Adrenal gland (tissue), 12 donors: ENCODE data around the gene TMEM45A. TPM values are rescaled to one million over a fixed set of nuclear protein-coding genes. Genes with fewer than 3 reads are reported as not detected.
"Not testable (repeated sequence)": the region's sequence is repeated elsewhere in the genome, so short reads cannot be mapped to it uniquely, and the experiment has no call there.

ENCODE experiments used
- DNase-seq, 7 donors: peaks; one replicate each; pipeline ENCODE4 v3.0.0-alpha.2; 2019 to 2020
- H3K27ac ChIP-seq, 5 donors: fragments of 200-600 bp; sonication (generic) in 4 of 5; 1 replicate in 3 of 5; 2 replicates in 2 of 5; pipeline versions ENCODE4 v1.5.1 to v1.8.0; 2016 to 2020; ENCODE audit warnings: mild to moderate bottlenecking in 1 of 5
- H3K27me3 ChIP-seq: fragments of 200-600 bp; 2 replicates; pipeline ENCODE4 v1.8.0; 2021
- H3K36me3 ChIP-seq, 2 donors: fragments of 200-600 bp; replicated peaks in 1 of 2; 1 replicate in 1 of 2; 2 replicates in 1 of 2; pipeline versions ENCODE4 v1.5.1 to v1.8.0; 2018 to 2022
- H3K4me1 ChIP-seq, 2 donors: fragments of 200-600 bp; replicated peaks in 1 of 2; 1 replicate in 1 of 2; 2 replicates in 1 of 2; pipeline versions ENCODE4 v1.5.1 to v1.8.0; 2018 to 2021
- H3K4me3 ChIP-seq, 4 donors: fragments of 200-600 bp; sonication (generic) in 3 of 4; one replicate each; pipeline ENCODE4 v1.5.1; 2016 to 2018
- H3K9me3 ChIP-seq, 3 donors: fragments of 200-600 bp; sonication (generic) in 1 of 3; replicated peaks in 1 of 3; 1 replicate in 2 of 3; 2 replicates in 1 of 3; pipeline versions ENCODE4 v1.5.1 to v1.8.0; 2016 to 2021
- POLR2A ChIP-seq, 2 donors: fragments of 450-650 bp; IDR thresholded peaks; one replicate each; pipeline ENCODE4 v1.6.1; 2017; ENCODE audit warnings: antibody characterized with exemption in 2 of 2, mild to moderate bottlenecking in 2 of 2, moderate library complexity in 1 of 2
- WGBS, 4 donors: extraction: QIAGEN DNeasy Blood & Tissue Kit in 2 of 4; methylation state at CpG; one replicate each; pipeline versions ENCODE4 v1.1.5 to v1.1.7; 2013 to 2017; 5-methylcytosine and 5-hydroxymethylcytosine counted together
- intact Hi-C, 2 donors: fragments of 100-400 bp; cut with DNase I; formaldehyde crosslinking; loops; one replicate each; pipeline versions ENCODE4 v1.14.1 to v1.15.0; 2022 to 2023
- polyA plus RNA-seq, 3 donors: library from polyadenylated mRNA; stranded (reverse); fragments of 200-250 nt in 2 of 3; fragments of 350-450 nt in 1 of 3; fragmentation: Illumina TruSeq in 1 of 3; extraction: RNeasy Lipid Tissue Mini Kit (QIAGEN cat#74804) in 1 of 3; gene quantifications; one replicate each; pipeline ENCODE4 v1.2.3, GENCODE V29; 2013 to 2014
- total RNA-seq, 9 donors: library from RNA; depleted of rRNA in 4 of 9; stranded (reverse); fragments of >200 nt in 4 of 9; fragments of 120-200 nt in 1 of 9; fragmentation: NEBNext Ultra II Directional in 1 of 9; extraction: Animal tissue kit (Norgen Biotek cat#: 25700) in 1 of 9; gene quantifications; one replicate each; pipeline versions ENCODE4 v1.1.0 to v1.2.4, GENCODE V29; 2013 to 2023
- TF ChIP-seq, protein P1 (sequence below), 6 experiments: fragments of 450-650 bp in 4 of 6; fragments of 200-600 bp in 2 of 6; sonication (generic) in 1 of 6; IDR thresholded peaks; 1 replicate in 5 of 6; 2 replicates in 1 of 6; pipeline versions ENCODE4 v1.5.1 to v1.8.0; 2016 to 2021; ENCODE audit warnings: antibody characterized with exemption in 6 of 6, mild to moderate bottlenecking in 2 of 6, moderate library complexity in 1 of 6
- donor health status: healthy with polysubstance abuse.
- donor health status: Bipolar disorder and iron deficiency.
- donor health status: DM: yes; HTN: yes; CAD: no.
- donor health status: DM: no; HTN: no; CAD: no.
- donor health status: DM: no; HTN: no; CAD: no.
- donor health status: DM: yes; HTN: yes; CAD: no.

The TMEM45A gene
- total and polyA plus RNA-seq, 12 donors, result 9.8 to 38.7 (median 27.5) TPM

DNA sequence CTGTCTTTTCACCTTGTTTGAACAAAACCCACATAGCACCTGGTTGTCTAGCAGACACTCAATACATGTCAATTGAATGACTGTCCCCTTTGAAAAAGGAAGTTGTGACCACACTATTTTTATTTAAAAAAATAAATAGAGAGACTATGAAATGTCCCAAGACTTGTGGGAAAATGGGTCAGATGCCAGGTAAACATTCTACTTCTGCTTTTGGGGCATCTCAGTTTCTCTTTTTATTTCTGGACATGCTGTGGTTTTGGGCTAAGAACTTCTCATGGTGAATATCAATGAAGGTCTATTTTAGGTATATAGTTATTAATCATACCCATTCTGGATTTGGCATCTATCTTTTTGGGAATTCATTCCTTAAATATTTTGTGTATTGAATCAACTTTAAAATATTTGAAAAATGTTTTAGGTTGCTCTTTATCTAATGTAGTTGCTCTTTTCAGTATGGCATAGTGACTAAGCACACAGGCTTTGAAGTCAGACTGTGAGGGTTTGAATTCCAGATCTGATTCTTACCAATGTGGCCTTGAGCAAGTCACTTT, 4.4 kb downstream of the TMEM45A start:
- TF ChIP-seq POLR2A (IDR thresholded peaks at IDR 0.05), result no peak
- TF ChIP-seq, protein P1, sequence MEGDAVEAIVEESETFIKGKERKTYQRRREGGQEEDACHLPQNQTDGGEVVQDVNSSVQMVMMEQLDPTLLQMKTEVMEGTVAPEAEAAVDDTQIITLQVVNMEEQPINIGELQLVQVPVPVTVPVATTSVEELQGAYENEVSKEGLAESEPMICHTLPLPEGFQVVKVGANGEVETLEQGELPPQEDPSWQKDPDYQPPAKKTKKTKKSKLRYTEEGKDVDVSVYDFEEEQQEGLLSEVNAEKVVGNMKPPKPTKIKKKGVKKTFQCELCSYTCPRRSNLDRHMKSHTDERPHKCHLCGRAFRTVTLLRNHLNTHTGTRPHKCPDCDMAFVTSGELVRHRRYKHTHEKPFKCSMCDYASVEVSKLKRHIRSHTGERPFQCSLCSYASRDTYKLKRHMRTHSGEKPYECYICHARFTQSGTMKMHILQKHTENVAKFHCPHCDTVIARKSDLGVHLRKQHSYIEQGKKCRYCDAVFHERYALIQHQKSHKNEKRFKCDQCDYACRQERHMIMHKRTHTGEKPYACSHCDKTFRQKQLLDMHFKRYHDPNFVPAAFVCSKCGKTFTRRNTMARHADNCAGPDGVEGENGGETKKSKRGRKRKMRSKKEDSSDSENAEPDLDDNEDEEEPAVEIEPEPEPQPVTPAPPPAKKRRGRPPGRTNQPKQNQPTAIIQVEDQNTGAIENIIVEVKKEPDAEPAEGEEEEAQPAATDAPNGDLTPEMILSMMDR (IDR thresholded peaks at IDR 0.05), result no peak
- no peaks in the 10 kb centered on the region for H3K36me3 ChIP-seq
- no peaks in the 10 kb centered on the region for H3K9me3 ChIP-seq
- H3K4me1 ChIP-seq, result peaks cover 4 to 10% of the 10 kb centered on the region in 2 donors
- no peak overlapping the region for H3K27ac ChIP-seq
- DNase-seq, result no peak
- no peak overlapping the region for H3K4me3 ChIP-seq
- no peaks in the 10 kb centered on the region for H3K27me3 ChIP-seq
- intact Hi-C loops, result no loop called here

DNA sequence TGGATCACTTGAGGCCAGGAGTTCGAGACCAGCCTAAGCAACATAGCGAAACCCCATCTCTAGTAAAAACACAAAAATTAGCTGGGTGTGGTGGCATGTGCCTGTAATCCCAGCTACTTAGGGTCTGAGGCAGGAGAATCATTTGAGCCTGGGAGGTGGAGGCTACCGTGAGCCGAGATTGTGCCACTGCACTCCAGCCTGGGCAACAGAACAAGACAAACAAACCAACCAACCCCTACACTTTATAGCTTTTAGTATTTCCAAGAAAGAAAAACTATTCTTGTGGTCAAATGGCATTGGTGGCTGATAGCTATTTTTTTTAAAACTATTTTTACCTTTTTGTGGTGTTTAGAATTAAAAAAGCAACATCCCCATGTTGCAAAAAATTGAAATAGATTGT, 7.2 kb downstream of the TMEM45A start:
- DNase-seq, result no peak
- TF ChIP-seq POLR2A (IDR thresholded peaks at IDR 0.05), result no peak
- intact Hi-C loops, result no loop called here
- Histone ChIP-seq H3K9me3 (no peaks in the 10 kb centered on the region), H3K4me1 (peaks cover 0 to 4% of the 10 kb centered on the region in 2 donors), H3K27me3 (no peaks in the 10 kb centered on the region), H3K4me3 (no peak overlapping the region), H3K27ac (no peak overlapping the region), H3K36me3 (no peaks in the 10 kb centered on the region)
- WGBS, 4 donors, result 87 to 98% (median 94%) methylated on average over 4 of the region's 4 CpGs

DNA sequence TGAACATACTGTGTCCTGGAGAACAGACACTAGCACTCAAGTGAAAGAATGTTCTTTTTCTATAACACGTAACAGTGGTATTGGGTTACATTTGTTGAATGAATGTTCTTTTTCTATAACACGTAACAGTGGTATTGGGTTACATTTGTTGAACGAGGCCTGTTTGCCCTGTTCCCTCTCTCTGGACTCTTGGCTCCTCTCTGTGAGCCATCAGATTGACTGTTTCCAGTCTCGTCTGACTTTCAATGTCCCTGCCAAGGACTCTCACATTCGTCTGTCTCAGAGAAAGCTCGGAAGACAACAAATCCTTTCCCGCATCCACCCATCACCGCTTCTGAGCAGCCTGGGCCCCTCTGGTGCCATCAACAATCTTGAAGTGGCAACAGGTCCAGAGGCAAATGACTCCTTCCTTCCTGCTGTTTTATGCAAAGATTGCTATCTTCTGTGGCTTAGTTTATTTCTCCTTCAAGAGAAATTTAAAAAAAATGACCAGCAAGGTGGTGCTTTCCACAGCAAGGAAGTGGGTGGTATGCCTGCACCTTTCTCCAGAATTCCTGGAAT, 8.0 kb downstream of the TMEM45A start:
- Histone ChIP-seq H3K4me1 (peaks cover 0 to 4% of the 10 kb centered on the region in 2 donors), H3K27ac (no peak overlapping the region), H3K36me3 (no peaks in the 10 kb centered on the region), H3K27me3 (no peaks in the 10 kb centered on the region), H3K4me3 (no peak overlapping the region), H3K9me3 (no peaks in the 10 kb centered on the region)
- TF ChIP-seq POLR2A (IDR thresholded peaks at IDR 0.05), result no peak
- TF ChIP-seq, protein P1 (IDR thresholded peaks at IDR 0.05), result no peak
- DNase-seq, result no peak
- 68 to 80% (median 76%) methylated on average over 8 of the region's 8 CpGs for WGBS, 4 donors
- intact Hi-C loops, result no loop called here

DNA sequence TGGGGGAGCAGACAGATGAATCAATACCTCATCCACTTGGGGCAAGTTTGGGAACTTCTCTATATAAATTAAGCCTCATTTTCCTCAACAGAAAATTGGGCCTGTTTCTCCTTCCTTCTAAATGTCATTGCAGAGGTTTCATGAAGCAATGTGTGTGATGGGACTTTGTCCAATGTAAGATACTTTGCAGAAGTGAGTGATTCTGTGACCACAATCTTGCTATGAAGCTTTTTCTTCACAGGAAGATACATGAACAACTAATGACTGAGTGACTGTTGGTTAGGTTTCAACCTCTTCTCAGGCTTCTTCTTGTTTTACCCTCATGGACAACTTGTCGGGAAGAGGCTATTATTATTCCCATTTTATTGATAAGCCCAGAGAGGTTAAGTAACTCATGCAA, 11.0 kb downstream of the TMEM45A start:
- no peak for DNase-seq
- no peaks in the 10 kb centered on the region for H3K36me3 ChIP-seq
- H3K4me3 ChIP-seq, result no peak overlapping the region
- intact Hi-C loops, result no loop called here
- TF ChIP-seq, protein P1 (IDR thresholded peaks at IDR 0.05), result no peak
- no peak for TF ChIP-seq POLR2A (IDR thresholded peaks at IDR 0.05)
- no peaks in the 10 kb centered on the region for H3K9me3 ChIP-seq
- H3K27ac ChIP-seq, result no peak overlapping the region
- WGBS, 4 donors, result 67 to 95% (median 76%) methylated on average over 1 of the region's 1 CpG
- H3K4me1 ChIP-seq, result no peaks in the 10 kb centered on the region
- no peaks in the 10 kb centered on the region for H3K27me3 ChIP-seq

DNA sequence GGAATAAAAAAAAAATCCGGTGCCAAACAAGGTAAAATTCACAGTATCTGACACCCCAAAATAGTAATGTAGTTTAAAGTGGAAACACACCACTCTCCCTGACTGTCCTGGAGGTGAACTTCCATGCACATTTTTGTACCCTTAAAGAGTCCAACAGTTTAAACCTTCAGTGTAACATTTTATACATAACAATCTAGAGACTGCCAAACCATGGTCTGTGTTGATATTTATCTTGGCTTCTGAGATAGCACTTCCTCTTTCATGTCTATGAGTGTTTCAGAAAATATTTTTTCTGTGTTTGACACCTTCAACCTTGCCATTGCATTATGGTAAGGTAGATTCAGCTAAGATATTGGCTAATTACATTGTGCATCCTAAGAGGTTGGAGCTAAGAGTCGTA, 13.9 kb downstream of the TMEM45A start:
- H3K36me3 ChIP-seq, result no peaks in the 10 kb centered on the region
- intact Hi-C loops, result no loop called here
- WGBS, 4 donors, result 90 to 97% (median 94%) methylated on average over 2 of the region's 2 CpGs
- no peak overlapping the region for H3K27ac ChIP-seq
- TF ChIP-seq, protein P1 (IDR thresholded peaks at IDR 0.05), result no peak
- TF ChIP-seq POLR2A (IDR thresholded peaks at IDR 0.05), result no peak
- H3K27me3 ChIP-seq, result no peaks in the 10 kb centered on the region
- no peak overlapping the region for H3K4me3 ChIP-seq
- no peak for DNase-seq
- H3K4me1 ChIP-seq, result no peaks in the 10 kb centered on the region
- no peaks in the 10 kb centered on the region for H3K9me3 ChIP-seq

DNA sequence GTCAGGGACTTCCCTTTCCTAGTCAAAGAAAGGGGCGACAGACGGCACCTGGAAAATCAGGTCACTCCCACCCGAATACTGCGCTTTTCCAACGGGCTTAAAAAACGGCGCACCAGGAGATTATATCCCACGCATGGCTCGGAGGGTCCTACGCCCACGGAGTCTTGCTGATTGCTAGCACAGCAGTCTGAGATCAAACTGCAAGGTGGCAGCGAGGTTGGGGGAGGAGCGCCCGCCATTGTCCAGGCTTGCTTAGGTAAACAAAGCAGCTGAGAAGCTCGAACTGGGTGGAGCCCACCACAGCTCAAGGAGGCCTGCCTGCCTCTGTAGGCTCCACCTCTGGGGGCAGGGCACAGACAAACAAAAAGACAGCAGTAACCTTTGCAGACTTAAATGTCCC, 17.4 kb downstream of the TMEM45A start:
- WGBS, 4 donors, result 93 to 99% (median 96%) methylated on average over 7 to 15 of the region's 15 CpGs
- H3K27me3 ChIP-seq, intact Hi-C loops, H3K36me3 ChIP-seq, H3K27ac ChIP-seq, H3K9me3 ChIP-seq, H3K4me1 ChIP-seq, DNase-seq, H3K4me3 ChIP-seq: not testable (repeated sequence)
